IMR-90 (cell line): Measurements from ENCODE around the gene SSPN. TPM values are rescaled to one million over a fixed set of nuclear protein-coding genes. Genes with fewer than 3 reads are reported as not detected.

Source experiments
- ATAC-seq: fragments of 200-7000 bp; cut with Tn5 transposase; 2 replicates; pipeline ENCODE4 v1.9.1; 2020; ENCODE audit warnings: low read depth, mild to moderate bottlenecking, moderate library complexity
- BruUV-seq: library from RNA; stranded (reverse); fragments of 400-500 nt; replicated peaks from 2 replicates; lab custom pipeline; 2021; lab: Mats Ljungman, UMichigan
- CTCF ChIA-PET: fragments of 300-600 bp; formaldehyde crosslinking; extraction: SDS; loops from one replicate; lab custom pipeline; 2021; ENCODE audit warnings: antibody characterized with exemption; lab: Yijun Ruan, JAX
- POLR2A ChIA-PET: fragments of 300-600 bp; sonication (Branson Sonifier 250); formaldehyde crosslinking; loops from one replicate; lab custom pipeline; 2022; ENCODE audit warnings: antibody characterized with exemption; ENCODE audit not compliant: unreplicated experiment; lab: Charles Lee
- DNase-seq: peaks from one replicate; pipeline ENCODE4 v3.0.0; 2013
- H2AFZ ChIP-seq: replicated peaks from 2 replicates; pipeline ENCODE3; 2013; ENCODE audit warnings: low read length, mild to moderate bottlenecking; ENCODE audit not compliant: poor library complexity
- H2AK5ac ChIP-seq: 2 replicates; pipeline ENCODE4 v1.6.1; 2013; ENCODE audit warnings: low read depth, low read length, inconsistent platforms
- H2AK9ac ChIP-seq: replicated peaks from 2 replicates; pipeline ENCODE3; 2013; ENCODE audit warnings: mild to moderate bottlenecking, low read depth, low read length, moderate library complexity; ENCODE audit not compliant: poor library complexity
- H2BK120ac ChIP-seq: 2 replicates; pipeline ENCODE4 v1.6.1; 2013; ENCODE audit warnings: low read depth, low read length, inconsistent platforms
- H2BK15ac ChIP-seq: 3 replicates; pipeline ENCODE4 v1.6.1; 2013; ENCODE audit warnings: low read depth, low read length, inconsistent platforms
- H2BK20ac ChIP-seq: 2 replicates; pipeline ENCODE4 v1.6.1; 2013; ENCODE audit warnings: low read depth, mild to moderate bottlenecking, inconsistent platforms, low read length, moderate library complexity
- H2BK5ac ChIP-seq: 2 replicates; pipeline ENCODE4 v1.6.1; 2013; ENCODE audit warnings: mild to moderate bottlenecking, low read depth, low read length, inconsistent platforms; ENCODE audit not compliant: poor library complexity, severe bottlenecking
- H3K14ac ChIP-seq: replicated peaks from 2 replicates; pipeline ENCODE4 v1.6.1; 2013; ENCODE audit warnings: low read depth, low read length, inconsistent platforms
- H3K18ac ChIP-seq: 2 replicates; pipeline ENCODE4 v1.6.1; 2013; ENCODE audit warnings: low read depth, low read length, control low read depth
- H3K23ac ChIP-seq: 2 replicates; pipeline ENCODE4 v1.6.1; 2013; ENCODE audit warnings: low read depth, low read length, inconsistent platforms
- H3K27ac ChIP-seq: 2 replicates; pipeline ENCODE4 v1.5.1; 2013; ENCODE audit warnings: mild to moderate bottlenecking, control low read depth, low read length; ENCODE audit not compliant: insufficient read depth
- H3K27me3 ChIP-seq: 2 replicates; pipeline ENCODE4 v1.6.1; 2013; ENCODE audit warnings: low read length; ENCODE audit not compliant: control insufficient read depth, insufficient read depth
- H3K36me3 ChIP-seq: 2 replicates; pipeline ENCODE4 v1.6.1; 2013; ENCODE audit warnings: low read length, mixed read lengths; ENCODE audit not compliant: control insufficient read depth, insufficient read depth
- H3K4ac ChIP-seq: 2 replicates; pipeline ENCODE4 v1.6.1; 2013; ENCODE audit warnings: low read depth, low read length, inconsistent platforms
- H3K4me1 ChIP-seq: 2 replicates; pipeline ENCODE4 v1.6.1; 2013; ENCODE audit warnings: low read length, mixed read lengths; ENCODE audit not compliant: control insufficient read depth, insufficient read depth
- H3K4me2 ChIP-seq: 2 replicates; pipeline ENCODE4 v1.6.1; 2013; ENCODE audit warnings: low read depth, mild to moderate bottlenecking, control low read depth, low read length, moderate library complexity
- H3K4me3 ChIP-seq: 2 replicates; pipeline ENCODE4 v1.5.1; 2013; ENCODE audit warnings: low read depth, mild to moderate bottlenecking, control low read depth, low read length, moderate library complexity; ENCODE audit not compliant: insufficient read depth
- H3K56ac ChIP-seq: 2 replicates; pipeline ENCODE4 v1.6.1; 2013; ENCODE audit warnings: low read length, inconsistent platforms; ENCODE audit not compliant: insufficient read depth; ENCODE audit errors: extremely low read depth
- H3K79me1 ChIP-seq, 2 experiments: 2 replicates each; pipeline ENCODE4 v1.6.1; 2013; ENCODE audit warnings: low read length in 2 of 2, inconsistent platforms in 1 of 2, low read depth in 1 of 2
- H3K9ac ChIP-seq: 2 replicates; pipeline ENCODE4 v1.6.1; 2013; ENCODE audit warnings: low read depth, low read length, control low read depth
- H3K9me1 ChIP-seq: 2 replicates; pipeline ENCODE4 v1.6.1; 2013; ENCODE audit warnings: low read length, inconsistent platforms; ENCODE audit not compliant: insufficient read depth
- H3K9me3 ChIP-seq: 2 replicates; pipeline ENCODE4 v1.6.1; 2013; ENCODE audit warnings: low read length; ENCODE audit not compliant: control insufficient read depth, insufficient read depth
- H4K20me1 ChIP-seq: 2 replicates; pipeline ENCODE4 v1.6.1; 2013; ENCODE audit warnings: low read length, inconsistent platforms; ENCODE audit not compliant: insufficient read depth
- H4K5ac ChIP-seq: 2 replicates; pipeline ENCODE4 v1.6.1; 2013; ENCODE audit warnings: mild to moderate bottlenecking, low read depth, low read length, control low read depth
- H4K8ac ChIP-seq, 2 experiments: 2 replicates each; pipeline ENCODE4 v1.6.1; 2013; ENCODE audit warnings: low read depth in 2 of 2, low read length in 2 of 2, control low read depth in 1 of 2, inconsistent platforms in 1 of 2
- H4K91ac ChIP-seq: 2 replicates; pipeline ENCODE4 v1.6.1; 2013; ENCODE audit warnings: low read depth, low read length, inconsistent platforms; ENCODE audit not compliant: insufficient read depth
- CEBPB ChIP-seq: IDR thresholded peaks from 2 replicates; pipeline ENCODE4 v1.6.1; 2012; ENCODE audit warnings: low read depth, low read length, improper control_type of control experiment
- CHD1 ChIP-seq: IDR thresholded peaks from 2 replicates; pipeline ENCODE4 v1.6.1; 2012; ENCODE audit warnings: low read depth, low read length, improper control_type of control experiment
- MAFK ChIP-seq: IDR thresholded peaks from 2 replicates; pipeline ENCODE4 v1.6.1; 2012; ENCODE audit warnings: low read depth, low read length, improper control_type of control experiment
- MAZ ChIP-seq: IDR thresholded peaks from 2 replicates; pipeline ENCODE4 v1.6.1; 2012; ENCODE audit warnings: low read depth, mild to moderate bottlenecking, low read length, improper control_type of control experiment, moderate library complexity, borderline replicate concordance
- NFE2L2 ChIP-seq: fragments of 150-350 bp; IDR thresholded peaks from 2 replicates; pipeline ENCODE4 v1.6.1; 2016; ENCODE audit warnings: low read depth, mild to moderate bottlenecking, low read length
- RAD21 ChIP-seq: IDR thresholded peaks from 2 replicates; pipeline ENCODE4 v1.6.1; 2012; ENCODE audit warnings: low read length, improper control_type of control experiment
- RFX5 ChIP-seq: IDR thresholded peaks from 2 replicates; pipeline ENCODE4 v1.8.0; 2012; ENCODE audit warnings: low read depth, mild to moderate bottlenecking, low read length, moderate library complexity
- SMC3 ChIP-seq: fragments of 150-350 bp; IDR thresholded peaks from 2 replicates; pipeline ENCODE4 v1.6.1; 2016; ENCODE audit warnings: low read depth, mild to moderate bottlenecking, antibody characterized with exemption, low read length, moderate library complexity
- WGBS, 2 experiments: methylation state at CpG; one replicate each; pipeline versions ENCODE4 v1.1.5 to v1.1.7; 2013; ENCODE audit warnings: missing lambda C conversion rate in 2 of 2; ENCODE audit not compliant: insufficient read length in 1 of 2; ENCODE audit errors: extremely low coverage in 2 of 2; 5-methylcytosine and 5-hydroxymethylcytosine counted together
- dilution Hi-C: fragments of 300-500 bp; cut with HindIII; formaldehyde crosslinking; loops from one replicate; pipeline ENCODE4 v1.14.3; 2018; ENCODE audit warnings: low sequenced_read_pairs; ENCODE audit not compliant: unreplicated experiment
- in situ Hi-C: fragments of 300-500 bp; cut with MboI; formaldehyde crosslinking; loops from 3 replicates; pipeline ENCODE4 v1.14.3; 2019; ENCODE audit warnings: low sequenced_read_pairs, inconsistent platforms, mixed read lengths
- intact Hi-C: fragments of 100-400 bp; cut with micrococcal nuclease; formaldehyde crosslinking; loops from 2 replicates; pipeline ENCODE4 v1.10.0; 2022
- polyA plus RNA-seq, 3 experiments: library from polyadenylated mRNA; depleted of rRNA; stranded (reverse); fragments of >200 nt; gene quantifications; 2 replicates each; pipeline ENCODE4 v1.2.3, GENCODE V29; 2012; ENCODE audit warnings: low replicate concordance in 1 of 3
- total RNA-seq: library from RNA; depleted of rRNA; stranded (reverse); fragments of >200 nt; gene quantifications from 2 replicates; pipeline ENCODE4 v1.2.3, GENCODE V29; 2012
- TF ChIP-seq, protein P1 (sequence below): fragments of 150-350 bp; IDR thresholded peaks from 2 replicates; pipeline ENCODE4 v1.6.1; 2017; ENCODE audit warnings: mild to moderate bottlenecking, antibody characterized with exemption, low read length, low read depth
- TF ChIP-seq, protein P2 (sequence below): fragments of 150-350 bp; IDR thresholded peaks from 2 replicates; pipeline ENCODE4 v1.6.1; 2016; ENCODE audit warnings: low read depth, mild to moderate bottlenecking, low read length, moderate library complexity, borderline replicate concordance
- TF ChIP-seq, protein P3 (sequence below): conservative IDR thresholded peaks from 2 replicates; pipeline ENCODE4 v1.5.1; 2012; ENCODE audit warnings: mild to moderate bottlenecking, low read depth, low read length, improper control_type of control experiment

The SSPN gene
- total and polyA plus RNA-seq, 2 of the 4 experiments (the other 2 are of a cell fraction): 3.5 to 5.6 TPM

DNA sequence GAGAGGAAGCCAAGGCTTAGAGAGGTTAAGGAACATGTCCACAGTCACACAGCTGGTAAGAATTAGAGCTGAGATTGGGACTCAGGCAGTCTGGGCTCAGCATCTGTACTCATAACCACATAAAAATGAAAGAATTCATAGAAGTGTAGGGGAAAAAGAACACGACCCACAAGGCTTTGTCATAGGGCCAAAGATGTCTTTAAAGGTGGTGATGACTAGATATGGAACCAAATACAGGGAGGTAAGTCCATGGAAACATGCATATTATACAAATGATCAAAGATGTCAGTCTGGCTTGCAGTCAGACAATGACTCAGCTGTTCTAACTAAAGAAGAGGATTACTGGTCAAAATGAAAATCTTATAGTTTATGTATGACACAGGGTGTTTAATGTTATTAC is 7.2 kb upstream of the SSPN start:
- H3K4ac ChIP-seq: no peak overlapping the region
- H3K27ac ChIP-seq: no peak overlapping the region
- no peaks in the 10 kb centered on the region for H4K20me1 ChIP-seq
- no peak overlapping the region for H2BK120ac ChIP-seq
- ChIA-PET CTCF (interaction anchor here (0.6 kb wide), 1 partner anchor 184 kb away, joined by 3 read pairs; no protein-coding TSS in a partner anchor), POLR2A (no interaction called here)
- H2AK5ac ChIP-seq: no peak overlapping the region
- WGBS, 2 experiments: no CpG with 5 or more reads among the region's 1 CpG
- peaks cover 4% of the 10 kb centered on the region; the same call in 1 of the 2 replicates for H3K27me3 ChIP-seq
- peak; percentile 87 for DNase-seq
- H2BK15ac ChIP-seq: no peak overlapping the region
- peaks cover 5% of the 10 kb centered on the region; the same call in 1 of the 2 replicates for H3K4me1 ChIP-seq
- H2BK20ac ChIP-seq: no peak overlapping the region
- dilution Hi-C loops (no loop called here), in situ Hi-C loops (no loop called here), intact Hi-C loops (no loop called here)
- H3K79me1 ChIP-seq: no peaks in the 10 kb centered on the region
- no peak overlapping the region for H4K5ac ChIP-seq
- H3K9me3 ChIP-seq: peaks cover 3% of the 10 kb centered on the region
- BruUV-seq: no TSS peak
- H3K9me1 ChIP-seq: peaks cover 2% of the 10 kb centered on the region; the same call in 1 of the 2 replicates
- peak; percentile 79 for ATAC-seq
- TF ChIP-seq, protein P1, sequence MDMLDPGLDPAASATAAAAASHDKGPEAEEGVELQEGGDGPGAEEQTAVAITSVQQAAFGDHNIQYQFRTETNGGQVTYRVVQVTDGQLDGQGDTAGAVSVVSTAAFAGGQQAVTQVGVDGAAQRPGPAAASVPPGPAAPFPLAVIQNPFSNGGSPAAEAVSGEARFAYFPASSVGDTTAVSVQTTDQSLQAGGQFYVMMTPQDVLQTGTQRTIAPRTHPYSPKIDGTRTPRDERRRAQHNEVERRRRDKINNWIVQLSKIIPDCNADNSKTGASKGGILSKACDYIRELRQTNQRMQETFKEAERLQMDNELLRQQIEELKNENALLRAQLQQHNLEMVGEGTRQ: no peak
- TF ChIP-seq CEBPB (no peak), MAZ (no peak), MAFK (peak; percentile 80), NFE2L2 (peak; percentile 98), SMC3 (no peak), RFX5 (no peak), CHD1 (no peak), RAD21 (no peak)
- TF ChIP-seq, protein P2, sequence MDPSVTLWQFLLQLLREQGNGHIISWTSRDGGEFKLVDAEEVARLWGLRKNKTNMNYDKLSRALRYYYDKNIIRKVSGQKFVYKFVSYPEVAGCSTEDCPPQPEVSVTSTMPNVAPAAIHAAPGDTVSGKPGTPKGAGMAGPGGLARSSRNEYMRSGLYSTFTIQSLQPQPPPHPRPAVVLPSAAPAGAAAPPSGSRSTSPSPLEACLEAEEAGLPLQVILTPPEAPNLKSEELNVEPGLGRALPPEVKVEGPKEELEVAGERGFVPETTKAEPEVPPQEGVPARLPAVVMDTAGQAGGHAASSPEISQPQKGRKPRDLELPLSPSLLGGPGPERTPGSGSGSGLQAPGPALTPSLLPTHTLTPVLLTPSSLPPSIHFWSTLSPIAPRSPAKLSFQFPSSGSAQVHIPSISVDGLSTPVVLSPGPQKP: no peak
- TF ChIP-seq, protein P3, sequence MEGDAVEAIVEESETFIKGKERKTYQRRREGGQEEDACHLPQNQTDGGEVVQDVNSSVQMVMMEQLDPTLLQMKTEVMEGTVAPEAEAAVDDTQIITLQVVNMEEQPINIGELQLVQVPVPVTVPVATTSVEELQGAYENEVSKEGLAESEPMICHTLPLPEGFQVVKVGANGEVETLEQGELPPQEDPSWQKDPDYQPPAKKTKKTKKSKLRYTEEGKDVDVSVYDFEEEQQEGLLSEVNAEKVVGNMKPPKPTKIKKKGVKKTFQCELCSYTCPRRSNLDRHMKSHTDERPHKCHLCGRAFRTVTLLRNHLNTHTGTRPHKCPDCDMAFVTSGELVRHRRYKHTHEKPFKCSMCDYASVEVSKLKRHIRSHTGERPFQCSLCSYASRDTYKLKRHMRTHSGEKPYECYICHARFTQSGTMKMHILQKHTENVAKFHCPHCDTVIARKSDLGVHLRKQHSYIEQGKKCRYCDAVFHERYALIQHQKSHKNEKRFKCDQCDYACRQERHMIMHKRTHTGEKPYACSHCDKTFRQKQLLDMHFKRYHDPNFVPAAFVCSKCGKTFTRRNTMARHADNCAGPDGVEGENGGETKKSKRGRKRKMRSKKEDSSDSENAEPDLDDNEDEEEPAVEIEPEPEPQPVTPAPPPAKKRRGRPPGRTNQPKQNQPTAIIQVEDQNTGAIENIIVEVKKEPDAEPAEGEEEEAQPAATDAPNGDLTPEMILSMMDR: no peak
- no peak overlapping the region for H3K14ac ChIP-seq
- no peak overlapping the region for H4K8ac ChIP-seq
- peak overlapping the region; percentile 1; the same call in 1 of the 2 replicates for H3K18ac ChIP-seq
- no peak overlapping the region for H4K91ac ChIP-seq
- no peak overlapping the region for H2AK9ac ChIP-seq
- no peak overlapping the region for H2BK5ac ChIP-seq
- H3K23ac ChIP-seq: no peak overlapping the region
- H3K4me3 ChIP-seq: no peak overlapping the region
- H3K56ac ChIP-seq: no peak overlapping the region
- no peaks in the 10 kb centered on the region for H3K36me3 ChIP-seq
- peak overlapping the region; percentile 25; the same call in 1 of the 2 replicates for H3K4me2 ChIP-seq
- H2AFZ ChIP-seq: no peak overlapping the region
- H3K9ac ChIP-seq: no peak overlapping the region
